AG08396 (cell line): ENCODE results near the gene TMPRSS4.

Source experiments
- DNase-seq: peaks from one replicate; pipeline ENCODE4 v3.0.0; 2012; ENCODE audit warnings: low spot score, mixed read lengths

Gene TMPRSS4

GRCh38 chr11:118105657-118106305, 28.9 kb downstream of the TMPRSS4 start:
- no peak for DNase-seq

- peak; percentile 22 for DNase-seq
Measured at GRCh38 chr11:118106789-118107335, 30.0 kb downstream of the TMPRSS4 start.

- no peak for DNase-seq
Measured at GRCh38 chr11:118108513-118108912, 31.6 kb downstream of the TMPRSS4 start.

GRCh38 chr11:118109231-118109630, 32.4 kb downstream of the TMPRSS4 start:
- DNase-seq, result peak; percentile 27

- DNase-seq, result no peak
Measured at GRCh38 chr11:118111019-118111743, 34.3 kb downstream of the TMPRSS4 start.

GRCh38 chr11:118111744-118112035, 34.8 kb downstream of the TMPRSS4 start:
- no peak for DNase-seq

GRCh38 chr11:118112711-118113430, 36.0 kb downstream of the TMPRSS4 start:
- DNase-seq, result no peak

GRCh38 chr11:118114266-118114665, 37.4 kb downstream of the TMPRSS4 start:
- DNase-seq, result no peak

GRCh38 chr11:118115048-118115447, 38.2 kb downstream of the TMPRSS4 start:
- DNase-seq, result no peak

- no peak for DNase-seq
Measured at GRCh38 chr11:118117790-118118601, 41.1 kb downstream of the TMPRSS4 start.

GRCh38 chr11:118120793-118121192, 43.9 kb downstream of the TMPRSS4 start:
- no peak for DNase-seq

GRCh38 chr11:118124929-118125535, 48.2 kb downstream of the TMPRSS4 start:
- no peak for DNase-seq

GRCh38 chr11:118126082-118126838, 49.4 kb downstream of the TMPRSS4 start:
- no peak for DNase-seq

- no peak for DNase-seq
Measured at GRCh38 chr11:118128310-118128709, 51.4 kb downstream of the TMPRSS4 start.

- DNase-seq, result no peak
Measured at GRCh38 chr11:118128721-118129470, 52.0 kb downstream of the TMPRSS4 start.

GRCh38 chr11:118129471-118130172, 52.7 kb downstream of the TMPRSS4 start:
- no peak for DNase-seq

GRCh38 chr11:118132385-118133151, 55.7 kb downstream of the TMPRSS4 start:
- DNase-seq, result no peak

- no peak for DNase-seq
Measured at GRCh38 chr11:118133816-118134215, 56.9 kb downstream of the TMPRSS4 start.
